Glomerular visceral epithelial cell (primary cell): ENCODE data around the gene SPATC1L.
"Not testable (repeated sequence)": the region's sequence is repeated elsewhere in the genome, so short reads cannot be mapped to it uniquely, and the experiment has no call there.

Experiments
- DNase-seq: peaks from one replicate; pipeline ENCODE4 v3.0.0-alpha.2; 2016; ENCODE audit errors: extremely low spot score

The SPATC1L gene

DNA sequence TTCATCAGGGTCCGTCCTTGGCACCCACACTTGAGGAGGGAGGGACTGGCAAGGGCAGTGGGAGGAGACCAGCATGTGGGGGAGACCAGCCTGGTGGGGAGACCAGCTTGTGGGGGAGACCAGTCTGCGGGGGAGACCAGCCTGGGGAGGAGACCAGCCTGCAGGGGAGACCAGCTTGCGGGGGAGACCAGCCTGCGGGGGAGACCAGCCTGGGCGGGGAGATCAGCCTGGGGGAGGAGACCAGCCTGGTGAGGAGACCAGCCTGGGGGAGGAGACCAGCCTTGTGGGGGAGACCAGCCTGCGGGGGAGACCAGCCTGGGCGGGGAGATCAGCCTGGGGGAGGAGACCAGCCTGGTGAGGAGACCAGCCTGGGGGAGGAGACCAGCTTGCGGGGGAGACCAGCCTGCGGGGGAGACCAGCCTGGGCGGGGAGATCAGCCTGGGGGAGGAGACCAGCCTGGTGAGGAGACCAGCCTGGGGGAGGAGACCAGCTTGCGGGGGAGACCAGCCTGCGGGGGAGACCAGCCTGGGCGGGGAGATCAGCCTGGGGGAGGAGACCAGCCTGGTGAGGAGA, 836 bp downstream of the SPATC1L start:
- DNase-seq: not testable (repeated sequence)

- no peak for DNase-seq
These were observed 1.5 kb downstream of the SPATC1L start for GRCh38 chr21:46182548-46183336.

DNA sequence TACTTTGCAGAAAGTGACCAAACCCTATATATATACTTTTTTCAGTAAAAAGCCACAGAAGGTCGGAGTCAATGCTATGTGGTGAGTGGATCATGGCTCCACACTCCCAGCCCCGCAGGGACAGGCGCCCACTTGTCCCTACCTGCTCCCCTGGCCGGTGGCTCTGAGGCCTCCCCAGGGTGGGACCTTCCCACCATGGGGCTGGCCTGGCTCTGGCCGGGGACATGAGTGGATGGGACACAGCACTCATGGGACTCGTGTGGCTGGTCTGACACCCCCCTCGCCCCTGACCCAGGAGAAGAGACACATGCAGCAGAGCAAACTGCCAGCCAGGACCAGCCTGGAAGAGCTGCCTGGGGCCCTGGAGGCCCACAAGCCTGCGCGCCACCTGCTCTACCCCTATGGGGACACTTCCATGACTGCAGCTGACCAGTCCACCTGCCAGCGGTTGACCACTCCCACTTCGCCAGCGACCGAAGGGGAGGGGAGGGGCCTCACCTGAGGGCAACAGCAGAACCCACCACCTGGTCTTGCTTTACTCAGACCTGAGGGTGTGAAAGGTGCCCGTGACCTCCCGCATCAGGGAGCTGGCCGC, 2.2 kb downstream of the SPATC1L start:
- DNase-seq: no peak

DNA sequence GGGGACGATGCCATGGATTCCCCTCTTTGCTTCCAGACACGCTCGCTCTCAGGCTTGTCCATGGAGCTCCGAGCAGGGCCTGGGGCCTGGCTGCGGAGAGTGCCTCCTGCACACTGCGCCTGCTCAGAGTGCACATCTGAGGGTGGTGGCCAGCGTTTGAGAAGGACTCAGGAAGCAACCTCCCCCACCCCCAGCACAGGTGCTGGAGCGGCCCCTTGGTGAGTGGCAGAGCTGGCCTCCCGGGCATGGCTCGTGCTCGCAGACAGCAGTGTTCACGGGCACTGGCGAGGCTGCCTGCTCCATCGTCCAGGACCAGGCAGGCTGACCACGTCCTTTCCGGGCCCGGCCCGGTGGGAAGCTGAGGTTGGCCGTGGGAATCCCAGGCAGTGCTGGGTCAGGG, 2.8 kb downstream of the SPATC1L start:
- DNase-seq: no peak

- no peak for DNase-seq
These were observed 3.4 kb downstream of the SPATC1L start for GRCh38 chr21:46180778-46181391.

- no peak for DNase-seq
These were observed 4.1 kb downstream of the SPATC1L start for GRCh38 chr21:46180079-46180722.

GRCh38 chr21:46179708-46180078, 4.6 kb downstream of the SPATC1L start:
- no peak for DNase-seq

GRCh38 chr21:46178961-46179360, 5.3 kb downstream of the SPATC1L start:
- no peak for DNase-seq

- not testable (repeated sequence) for DNase-seq
These were observed 7.7 kb downstream of the SPATC1L start for GRCh38 chr21:46176443-46177129.

DNA sequence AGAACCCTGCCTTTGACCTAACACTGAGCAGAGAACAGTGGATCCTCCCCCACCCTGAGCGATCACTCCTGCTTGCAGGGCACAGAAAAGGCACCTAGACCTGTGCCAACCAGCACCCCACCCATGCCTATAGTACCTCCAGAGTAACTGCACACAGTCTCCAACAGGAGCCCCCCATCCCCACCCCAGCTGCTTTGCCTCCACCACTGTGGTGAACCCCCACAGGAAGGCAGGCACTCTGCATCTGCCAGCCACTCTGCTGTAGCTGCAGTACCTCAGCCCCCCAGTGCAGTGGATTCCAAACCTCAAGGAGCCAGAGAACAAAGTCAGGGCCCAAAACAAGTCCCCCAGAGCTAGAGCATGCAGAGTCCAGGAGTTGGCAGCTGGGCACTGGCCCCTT, 10.7 kb downstream of the SPATC1L start:
- DNase-seq: no peak

DNA sequence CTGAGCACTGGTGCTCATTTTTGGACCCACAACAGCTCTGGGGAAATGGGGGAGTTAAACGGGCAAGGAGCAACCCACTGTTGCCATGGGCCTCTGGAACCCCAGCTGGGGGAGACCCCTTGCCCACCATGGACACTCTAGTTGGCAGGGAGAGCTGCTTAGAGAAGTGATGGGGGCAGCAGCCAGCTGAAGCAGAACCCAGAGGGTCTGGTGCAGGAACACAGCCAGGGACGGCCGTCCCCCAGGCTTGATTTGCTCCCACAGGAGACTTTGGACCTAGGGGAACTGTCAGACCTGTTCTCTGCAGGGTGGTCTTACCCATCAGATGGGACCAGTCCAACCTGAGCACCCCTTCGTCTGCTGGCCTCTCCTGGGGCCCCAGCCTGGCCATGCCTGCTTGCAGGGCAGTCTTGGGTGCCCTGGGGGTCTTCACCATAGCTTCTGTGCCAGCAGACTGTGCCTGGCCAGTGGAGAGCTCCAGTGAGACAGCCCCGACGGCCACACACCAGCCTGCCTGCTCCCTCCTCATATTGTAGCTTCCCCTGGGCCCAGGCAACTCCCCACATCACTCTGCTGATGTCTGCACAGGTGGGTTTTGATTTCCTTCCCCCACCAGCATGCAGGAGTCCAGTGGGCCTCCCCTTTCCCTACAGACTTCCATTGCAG, 11.3 kb downstream of the SPATC1L start:
- DNase-seq: no peak

DNA sequence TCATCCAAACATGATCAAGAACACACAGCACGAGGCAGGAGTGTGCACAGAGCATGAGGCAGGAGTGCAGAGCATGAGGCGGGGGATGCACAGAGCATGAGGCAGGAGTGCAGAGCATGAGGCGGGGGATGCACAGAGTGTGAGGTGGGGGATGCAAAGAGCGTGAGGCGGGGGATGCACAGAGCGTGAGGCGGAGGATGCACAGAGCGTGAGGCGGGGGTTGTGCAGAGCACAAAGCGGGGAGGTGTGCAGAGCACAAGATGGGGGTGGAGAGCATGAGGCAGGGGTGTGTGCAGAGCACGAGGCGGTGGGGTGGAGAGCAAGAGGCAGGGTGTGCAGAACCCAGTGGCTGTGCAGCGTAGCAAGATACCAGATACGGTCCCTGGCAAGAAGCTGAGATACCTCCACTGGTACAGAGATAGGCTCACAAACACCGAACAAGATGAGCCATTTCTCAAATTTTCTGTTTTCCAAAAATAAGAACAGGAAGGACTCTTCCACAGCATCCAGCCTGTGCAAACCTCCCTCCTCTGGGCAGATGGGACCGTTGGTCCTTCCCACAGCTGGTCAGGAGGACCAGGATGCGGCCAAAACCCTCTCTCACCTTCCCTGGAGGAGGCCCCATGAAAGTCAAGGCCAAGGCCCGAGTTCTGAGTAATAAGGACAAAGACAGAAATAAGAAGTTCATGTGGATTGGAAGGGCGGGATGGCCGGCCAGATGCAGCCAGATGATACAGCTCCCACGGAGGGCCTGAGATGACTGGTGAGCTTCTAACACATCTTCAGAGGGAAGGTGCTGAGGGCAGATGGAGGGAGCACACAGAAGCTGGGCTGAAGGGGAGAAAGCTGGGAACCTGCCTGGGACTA, 12.0 kb downstream of the SPATC1L start:
- DNase-seq: no peak

DNA sequence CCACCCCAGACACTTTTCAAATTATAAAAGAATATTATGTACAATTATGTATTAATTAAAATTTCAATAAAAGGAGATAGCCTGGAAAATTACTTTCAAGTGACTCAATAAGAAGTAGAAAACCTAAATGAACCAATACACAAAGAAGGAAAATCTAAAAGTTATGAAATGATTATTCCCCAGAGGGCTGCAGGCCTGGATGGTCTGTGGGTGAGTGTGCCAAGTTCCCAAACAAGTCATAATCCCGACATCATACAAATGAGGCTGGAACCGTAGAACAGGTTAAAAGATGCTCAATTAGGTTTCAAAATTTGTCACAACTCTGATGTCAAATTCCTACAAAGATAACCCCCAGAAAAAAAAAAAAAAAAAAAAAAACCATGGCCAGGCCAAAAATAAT, 12.7 kb downstream of the SPATC1L start:
- DNase-seq: no peak

DNA sequence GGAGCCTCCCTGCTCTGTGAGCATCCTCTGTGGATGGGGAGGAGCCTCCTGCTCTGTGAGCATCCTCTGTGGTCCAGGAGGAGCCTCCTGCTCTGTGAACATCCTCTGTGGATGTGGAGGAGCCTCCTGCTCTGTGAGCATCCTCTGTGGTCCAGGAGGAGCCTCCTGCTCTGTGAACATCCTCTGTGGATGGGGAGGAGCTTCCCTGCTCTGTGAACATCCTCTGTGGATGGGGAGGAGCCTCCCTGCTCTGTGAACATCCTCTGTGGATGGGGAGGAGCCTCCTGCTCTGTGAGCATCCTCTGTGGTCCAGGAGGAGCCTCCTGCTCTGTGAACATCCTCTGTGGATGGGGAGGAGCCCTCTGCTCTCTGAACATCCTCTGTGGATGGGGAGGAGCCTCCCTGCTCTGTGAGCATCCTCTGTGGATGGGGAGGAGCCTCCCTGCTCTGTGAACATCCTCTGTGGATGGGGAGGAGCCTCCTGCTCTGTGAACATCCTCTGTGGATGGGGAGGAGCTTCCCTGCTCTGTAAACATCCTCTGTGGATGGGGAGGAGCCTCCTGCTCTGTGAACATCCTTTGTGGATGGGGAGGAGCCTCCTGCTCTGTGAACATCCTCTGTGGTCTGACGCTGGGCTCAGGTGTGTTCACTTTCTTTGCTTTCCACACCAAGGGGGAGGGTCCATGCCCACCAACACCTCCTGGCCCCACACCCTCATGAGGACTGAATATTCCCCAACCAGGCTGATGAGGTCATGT, 13.6 kb downstream of the SPATC1L start:
- not testable (repeated sequence) for DNase-seq

DNA sequence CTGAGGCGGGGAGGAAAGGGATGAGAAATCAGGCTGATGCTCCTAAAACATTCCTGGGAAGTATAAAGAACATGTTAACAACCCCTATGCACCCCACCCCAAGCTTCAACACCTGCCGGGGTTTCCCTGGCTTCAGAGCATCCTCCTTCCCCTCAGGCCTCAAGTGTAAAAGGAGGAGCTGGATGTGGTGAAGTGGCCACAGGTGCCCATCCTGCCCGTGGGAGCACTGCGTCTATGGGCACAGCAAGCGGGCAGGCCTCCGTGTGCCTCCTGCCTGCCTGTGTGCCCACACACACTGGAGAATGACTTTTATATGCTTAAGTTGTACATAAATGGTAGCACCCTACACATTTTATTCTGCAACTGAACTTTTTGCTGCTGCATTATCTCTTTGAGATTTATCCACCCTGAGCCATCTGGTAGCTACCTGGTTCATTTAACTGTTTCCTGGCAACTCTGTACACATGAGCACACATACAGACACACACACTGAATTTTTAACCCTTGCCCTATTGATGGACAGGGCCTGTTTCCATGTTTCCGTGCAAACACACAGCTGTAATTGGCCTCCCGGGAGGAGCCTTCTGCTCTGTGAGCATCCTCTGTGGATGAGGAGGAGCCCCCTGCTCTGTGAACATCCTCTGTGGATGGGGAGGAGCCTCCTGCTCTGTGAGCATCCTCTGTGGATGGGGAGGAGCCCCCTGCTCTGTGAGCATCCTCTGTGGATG, 15.4 kb downstream of the SPATC1L start:
- DNase-seq: no peak

DNA sequence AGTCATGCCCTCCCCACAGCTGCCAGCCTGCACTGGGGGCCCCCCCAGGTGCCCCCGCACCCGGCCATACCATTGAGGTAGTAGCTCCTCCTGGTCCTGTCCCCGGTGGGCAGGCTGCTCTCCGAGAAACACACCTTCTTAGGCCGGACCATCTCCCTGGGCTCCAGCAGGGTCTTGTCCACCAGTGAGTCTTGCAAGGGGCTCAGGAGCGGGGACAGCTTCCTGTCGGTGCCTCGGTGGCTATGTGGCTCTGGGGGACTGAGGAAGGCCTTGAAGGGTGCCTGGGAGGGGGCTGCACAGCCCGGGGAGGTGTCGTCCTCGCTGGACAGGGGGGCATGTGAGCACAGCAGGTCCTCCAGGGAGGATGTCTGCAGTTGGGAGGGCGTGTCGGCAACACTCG, 16.0 kb downstream of the SPATC1L start:
- no peak for DNase-seq

- DNase-seq: no peak
These were observed 19.2 kb downstream of the SPATC1L start for GRCh38 chr21:46165098-46165497.

GRCh38 chr21:46163380-46163779, 20.9 kb downstream of the SPATC1L start:
- no peak for DNase-seq
